ENCODE measurements around the gene TRAF7.

DNA sequence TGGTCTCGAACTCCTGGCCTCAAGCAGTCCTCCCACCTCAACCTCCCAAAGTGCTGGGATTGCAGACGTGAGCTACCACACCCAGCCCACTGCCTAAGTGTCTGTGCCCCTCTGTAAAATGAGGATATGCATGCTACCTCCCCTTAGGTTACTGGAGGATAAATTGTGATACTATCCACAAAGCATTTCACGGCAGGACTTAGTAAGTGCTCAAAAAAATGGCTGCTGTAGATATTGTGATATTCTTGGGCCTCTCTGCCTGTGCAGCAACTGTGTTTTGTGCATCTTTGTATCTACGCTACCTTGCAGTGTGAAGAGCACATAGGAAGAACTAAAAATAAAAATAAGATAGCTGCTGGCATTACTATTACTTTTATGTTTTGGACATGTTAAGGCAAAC lies 42.7 kb downstream of the TRAF7 start:
- TF ChIP-seq, protein P1, sequence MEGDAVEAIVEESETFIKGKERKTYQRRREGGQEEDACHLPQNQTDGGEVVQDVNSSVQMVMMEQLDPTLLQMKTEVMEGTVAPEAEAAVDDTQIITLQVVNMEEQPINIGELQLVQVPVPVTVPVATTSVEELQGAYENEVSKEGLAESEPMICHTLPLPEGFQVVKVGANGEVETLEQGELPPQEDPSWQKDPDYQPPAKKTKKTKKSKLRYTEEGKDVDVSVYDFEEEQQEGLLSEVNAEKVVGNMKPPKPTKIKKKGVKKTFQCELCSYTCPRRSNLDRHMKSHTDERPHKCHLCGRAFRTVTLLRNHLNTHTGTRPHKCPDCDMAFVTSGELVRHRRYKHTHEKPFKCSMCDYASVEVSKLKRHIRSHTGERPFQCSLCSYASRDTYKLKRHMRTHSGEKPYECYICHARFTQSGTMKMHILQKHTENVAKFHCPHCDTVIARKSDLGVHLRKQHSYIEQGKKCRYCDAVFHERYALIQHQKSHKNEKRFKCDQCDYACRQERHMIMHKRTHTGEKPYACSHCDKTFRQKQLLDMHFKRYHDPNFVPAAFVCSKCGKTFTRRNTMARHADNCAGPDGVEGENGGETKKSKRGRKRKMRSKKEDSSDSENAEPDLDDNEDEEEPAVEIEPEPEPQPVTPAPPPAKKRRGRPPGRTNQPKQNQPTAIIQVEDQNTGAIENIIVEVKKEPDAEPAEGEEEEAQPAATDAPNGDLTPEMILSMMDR (IDR thresholded peaks at IDR 0.05) = no peak
- TF ChIP-seq POLR2A (IDR thresholded peaks at IDR 0.05) = no peak
